22Rv1 (cell line): ENCODE measurements around the gene LRRC63.

Experiments
- H3K27ac ChIP-seq: fragments of 450-650 bp; 2 replicates; pipeline ENCODE4 v1.5.1; 2017
- CTCF ChIP-seq: fragments of 450-650 bp; IDR thresholded peaks from 2 replicates; pipeline ENCODE4 v1.5.1; 2017; ENCODE audit warnings: mild to moderate bottlenecking
- ZFX ChIP-seq: fragments of 450-650 bp; IDR thresholded peaks from 2 replicates; pipeline ENCODE4 v1.6.1; 2017; ENCODE audit warnings: antibody characterized with exemption, borderline replicate concordance

Gene LRRC63

DNA sequence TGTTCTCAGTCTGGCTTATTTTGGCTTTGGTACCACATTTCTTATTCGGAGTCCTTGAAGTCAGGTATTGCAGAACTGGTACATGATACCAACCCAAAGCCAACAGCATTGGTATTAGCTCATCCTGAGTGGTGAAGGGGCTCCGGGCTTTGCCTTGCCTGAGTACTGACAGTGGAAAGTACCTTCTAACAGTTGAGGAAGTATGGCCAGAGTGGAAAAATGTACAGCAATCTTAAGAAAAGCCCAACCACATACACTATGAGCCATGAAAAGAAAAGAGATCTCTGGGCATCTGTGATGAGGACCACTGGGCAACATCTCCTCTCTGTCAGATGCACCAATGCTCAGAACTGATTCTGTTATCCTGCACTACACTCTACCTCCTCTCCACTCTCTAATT lies 38.1 kb upstream of the LRRC63 start:
- no peak overlapping the region for H3K27ac ChIP-seq
- TF ChIP-seq ZFX (no peak), CTCF (no peak)

DNA sequence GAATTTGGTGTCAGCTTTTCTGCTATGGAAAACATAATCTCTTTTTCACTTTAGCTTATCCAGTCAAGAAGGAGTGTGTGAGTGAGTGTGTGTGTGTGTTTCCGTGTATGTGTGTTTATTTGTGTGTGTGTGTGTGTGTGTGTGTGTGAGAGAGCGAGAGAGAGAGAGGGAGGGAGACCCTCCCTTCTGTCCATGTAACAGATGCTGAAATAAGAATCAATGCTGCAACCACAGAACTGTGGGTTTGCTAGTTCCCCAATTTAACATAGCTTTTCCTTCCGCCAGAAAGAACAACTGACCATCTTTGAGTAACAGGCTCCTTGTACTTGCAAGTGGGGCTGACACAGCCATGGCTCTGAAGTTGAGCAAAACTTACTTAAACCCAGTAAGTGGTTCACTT lies 35.0 kb upstream of the LRRC63 start:
- no peak for TF ChIP-seq CTCF
- H3K27ac ChIP-seq, result no peak overlapping the region

DNA sequence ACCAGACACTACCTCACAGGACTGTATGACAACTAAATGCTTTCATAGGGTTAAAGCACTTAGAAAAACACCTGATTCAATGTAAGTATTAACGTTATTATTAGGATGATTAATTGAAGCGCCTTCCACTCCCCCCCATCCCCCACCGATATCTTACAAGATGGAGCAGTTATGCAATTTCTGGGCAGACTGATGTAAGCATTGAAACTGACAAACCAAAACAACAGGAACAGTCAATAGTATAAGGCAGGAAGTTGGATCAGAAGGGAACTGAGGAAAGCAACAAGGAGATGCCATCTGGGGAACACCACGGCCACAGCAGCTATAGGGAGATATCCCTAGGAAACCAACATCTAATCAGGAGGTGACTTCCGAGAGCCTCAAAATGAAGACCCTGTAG lies 33.6 kb upstream of the LRRC63 start:
- no peak overlapping the region for H3K27ac ChIP-seq
- TF ChIP-seq ZFX (no peak), CTCF (no peak)

GRCh38 chr13:46178821-46179220 lies 32.9 kb upstream of the LRRC63 start:
- no peak overlapping the region for H3K27ac ChIP-seq
- TF ChIP-seq ZFX (no peak), CTCF (no peak)

DNA sequence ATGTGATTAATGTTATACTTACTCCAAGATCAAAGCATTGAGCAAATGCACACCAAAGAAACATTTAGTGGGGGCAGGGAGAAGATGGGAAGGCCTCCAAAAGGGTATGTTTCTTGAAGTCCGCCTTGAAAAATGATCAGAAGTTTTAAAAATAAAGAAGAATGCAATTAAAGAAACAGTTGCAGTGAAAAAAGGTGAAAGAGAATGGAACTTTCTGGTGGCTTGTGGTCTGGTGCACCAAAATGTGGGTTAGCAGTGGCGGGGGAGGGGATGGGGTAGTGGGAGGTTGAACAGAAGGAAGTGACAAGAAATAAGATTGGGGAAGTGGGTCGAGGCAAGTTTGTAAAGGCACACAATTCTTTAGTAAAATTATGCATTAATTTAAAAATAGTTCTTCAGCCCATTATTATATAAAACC lies 32.2 kb upstream of the LRRC63 start:
- H3K27ac ChIP-seq, result no peak overlapping the region
- TF ChIP-seq ZFX (no peak), CTCF (no peak)

DNA sequence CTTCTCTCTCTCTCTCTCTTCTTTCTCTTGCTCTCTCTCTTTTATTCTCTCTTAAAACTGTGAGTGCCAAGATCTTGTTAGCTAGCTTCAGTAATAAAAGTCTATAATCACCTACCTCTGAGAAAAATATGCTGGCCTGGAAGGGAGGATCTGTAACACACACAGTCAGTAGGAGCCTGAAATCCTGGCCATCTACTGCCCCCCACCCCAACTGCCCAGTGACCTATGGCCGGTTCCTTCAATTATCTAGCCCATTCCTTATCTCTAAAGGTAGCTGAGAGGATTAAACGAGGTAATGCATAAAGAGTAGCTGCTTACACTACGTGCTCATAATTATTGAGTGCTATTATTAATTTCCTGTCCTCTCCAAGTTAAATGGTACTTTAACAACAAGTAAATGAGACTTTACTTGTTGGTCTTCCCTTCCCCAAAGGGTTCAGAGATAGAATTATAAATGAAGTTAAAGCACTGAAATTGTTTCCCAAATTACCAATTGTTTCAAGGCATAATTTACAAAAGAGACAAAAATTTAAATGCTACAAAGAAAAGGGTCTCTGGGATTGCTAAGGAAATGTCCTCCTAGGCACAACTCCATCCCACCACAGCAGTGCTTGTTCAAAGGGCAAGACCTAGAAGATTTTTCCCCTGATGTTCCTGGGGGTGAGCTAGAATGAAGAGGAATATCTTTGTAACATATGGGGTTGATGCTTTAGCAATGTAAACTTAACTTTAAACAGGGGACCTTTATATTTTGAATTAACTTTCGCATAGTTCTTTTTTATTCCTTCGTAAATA lies 31.6 kb upstream of the LRRC63 start:
- TF ChIP-seq CTCF (no peak), ZFX (no peak)
- H3K27ac ChIP-seq, result no peak overlapping the region

DNA sequence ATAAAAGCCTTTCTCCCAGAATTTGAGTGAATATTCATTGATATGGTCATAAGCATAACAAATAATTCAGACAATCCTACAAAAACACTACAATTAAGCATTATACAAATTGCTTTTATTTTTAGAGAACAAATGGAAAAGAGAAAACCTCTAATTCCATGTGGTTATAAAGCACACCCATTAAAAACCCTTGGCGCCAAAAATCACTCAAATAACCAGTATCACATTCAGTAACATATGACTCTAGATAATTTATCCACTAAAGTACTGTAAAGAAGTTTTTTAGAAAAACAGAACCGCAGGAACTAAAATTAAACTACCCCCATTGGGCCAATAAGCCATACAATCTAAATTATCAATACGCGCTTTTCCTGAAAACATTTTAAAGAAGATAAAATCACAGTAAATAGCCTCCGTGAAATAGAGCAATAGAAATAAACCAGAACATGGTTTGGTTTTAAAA lies 30.3 kb upstream of the LRRC63 start:
- TF ChIP-seq CTCF (no peak), ZFX (no peak)
- H3K27ac ChIP-seq, result no peak overlapping the region
